ENCODE data around the gene MS4A10.

MS4A10 gene

GRCh38 chr11:60830478-60831142 lies 45.5 kb downstream of the MS4A10 start:
- DNase-seq: no peak

DNA sequence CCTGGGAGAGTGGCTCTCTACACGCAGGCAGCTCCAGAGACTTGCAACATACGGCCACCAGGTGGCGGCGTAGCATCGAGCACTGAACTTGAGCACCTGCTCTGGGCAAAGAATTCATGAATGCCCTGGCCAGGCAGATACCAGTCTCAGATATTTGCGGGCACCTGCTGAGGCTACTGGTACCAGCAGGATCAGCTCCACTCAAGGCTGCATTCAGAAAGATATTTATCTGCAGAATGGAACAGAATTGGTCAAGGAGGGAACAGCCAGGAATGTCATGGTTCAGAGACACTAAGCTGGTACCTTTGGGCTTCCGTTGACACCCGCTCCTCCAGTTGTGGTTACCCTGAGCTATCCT lies 46.0 kb downstream of the MS4A10 start:
- DNase-seq: peak; percentile 70

GRCh38 chr11:60831501-60832079 lies 46.5 kb downstream of the MS4A10 start:
- DNase-seq: no peak

DNA sequence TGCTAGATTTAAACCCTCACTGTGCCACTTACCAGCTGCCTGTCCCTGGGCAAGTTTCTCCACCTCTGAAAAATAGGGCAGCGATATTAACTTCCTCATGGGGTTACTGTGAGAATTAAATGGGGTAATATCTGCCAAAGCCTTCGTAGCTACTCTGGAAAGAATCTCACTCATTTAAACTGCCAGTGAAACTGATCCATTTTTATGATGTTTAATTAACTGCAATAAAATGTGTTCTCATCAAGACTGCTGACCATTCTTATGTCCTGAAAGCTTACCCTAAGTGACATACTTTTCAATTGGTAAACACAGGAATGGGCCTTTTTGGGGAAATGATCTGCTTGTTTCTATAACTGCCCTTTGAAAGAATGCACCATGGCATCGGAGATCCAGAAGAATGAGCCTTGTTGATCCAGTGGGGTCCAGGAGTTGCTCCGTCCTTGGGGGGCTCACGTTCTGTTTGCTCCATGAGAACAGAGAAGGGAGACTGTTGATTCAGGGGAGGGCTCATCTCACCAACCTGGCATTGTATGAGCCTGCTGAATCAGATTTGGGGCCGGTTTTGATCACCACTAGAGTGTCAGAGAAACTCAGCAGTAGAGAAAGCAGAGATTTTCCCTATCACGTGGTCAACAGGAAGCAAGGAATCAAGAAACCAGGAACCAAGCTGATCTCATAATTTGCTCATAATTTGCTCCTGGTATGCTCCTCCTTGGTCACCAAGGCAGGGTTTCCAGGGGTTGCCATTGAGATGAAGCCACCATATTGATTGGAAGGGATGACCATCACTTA lies 49.8 kb downstream of the MS4A10 start:
- no peak for DNase-seq

- no peak for DNase-seq
Observed at GRCh38 chr11:60835534-60835846, 50.4 kb downstream of the MS4A10 start.

- DNase-seq: no peak
Observed at GRCh38 chr11:60836866-60837515, 51.9 kb downstream of the MS4A10 start.

DNA sequence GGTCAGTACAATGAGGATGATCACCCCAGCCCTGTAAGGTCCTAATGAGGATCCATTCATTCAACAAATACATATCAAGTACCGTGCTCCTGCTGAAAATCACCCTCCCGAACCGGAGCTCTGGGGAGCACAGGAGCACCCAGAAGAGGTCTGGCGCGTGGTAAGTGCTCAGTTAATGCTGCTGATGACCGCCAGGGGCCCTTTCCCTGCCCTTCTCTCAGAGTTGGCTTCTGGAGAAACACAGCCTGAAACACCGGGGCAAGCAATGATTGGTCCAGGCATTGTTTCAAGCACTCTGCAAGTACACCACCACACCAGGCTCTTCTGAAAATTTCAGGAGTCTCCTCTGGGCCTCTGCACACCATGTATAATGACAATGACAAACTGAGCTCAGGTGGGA lies 53.0 kb downstream of the MS4A10 start:
- no peak for DNase-seq

DNA sequence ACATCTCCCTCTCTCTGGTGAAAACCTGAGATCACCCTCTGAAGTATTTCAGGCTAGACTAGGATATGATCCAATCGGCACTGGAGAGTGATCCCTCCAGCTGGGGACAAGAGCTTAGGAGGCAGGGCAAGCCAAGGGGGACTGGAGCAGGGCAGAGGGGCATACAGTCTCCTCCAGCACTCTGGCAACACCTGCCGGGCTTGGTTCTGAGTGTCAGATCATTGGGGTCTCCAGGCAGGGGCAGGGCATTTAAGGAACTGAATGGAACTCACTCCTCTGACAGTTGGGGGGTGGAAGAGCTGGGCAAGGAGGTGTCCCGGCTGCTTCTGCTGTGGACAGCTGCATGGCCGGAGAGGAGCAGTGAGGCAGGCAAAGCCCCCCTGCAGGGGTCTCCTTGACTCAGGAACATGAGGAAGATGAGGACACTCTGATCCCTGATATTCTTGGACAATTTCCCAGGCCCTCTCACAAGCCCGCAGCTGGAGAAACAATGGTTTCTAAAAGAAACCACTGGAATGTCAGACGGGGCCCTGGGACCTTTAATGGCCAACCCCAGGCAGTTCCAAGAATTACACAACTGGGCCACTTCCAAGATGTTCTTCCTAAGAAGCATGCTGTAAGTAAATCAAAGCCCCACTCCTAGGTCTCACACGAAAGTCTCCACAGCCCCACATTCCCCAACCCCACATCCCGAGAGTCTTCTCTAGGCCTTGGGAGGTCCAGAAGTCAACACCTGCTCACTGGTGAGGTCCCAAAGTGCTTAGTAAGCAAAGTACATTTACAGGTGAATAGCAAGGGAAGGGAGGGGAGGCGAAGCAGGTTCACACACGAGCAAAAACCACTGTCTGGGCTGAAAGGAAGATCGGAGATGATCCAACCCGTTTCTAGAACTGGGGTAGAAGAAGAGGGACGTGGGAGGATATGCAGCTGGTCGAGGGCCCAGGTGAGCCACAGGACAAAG lies 55.6 kb downstream of the MS4A10 start:
- DNase-seq: no peak

- DNase-seq: peak; percentile 97
Observed at GRCh38 chr11:60841797-60842667, 56.9 kb downstream of the MS4A10 start, which contains the start of gene CCDC86. Gene CCDC86 (plus strand): TSS chr11:60842113. CDS start chr11:60842125, 12 bp downstream.

DNA sequence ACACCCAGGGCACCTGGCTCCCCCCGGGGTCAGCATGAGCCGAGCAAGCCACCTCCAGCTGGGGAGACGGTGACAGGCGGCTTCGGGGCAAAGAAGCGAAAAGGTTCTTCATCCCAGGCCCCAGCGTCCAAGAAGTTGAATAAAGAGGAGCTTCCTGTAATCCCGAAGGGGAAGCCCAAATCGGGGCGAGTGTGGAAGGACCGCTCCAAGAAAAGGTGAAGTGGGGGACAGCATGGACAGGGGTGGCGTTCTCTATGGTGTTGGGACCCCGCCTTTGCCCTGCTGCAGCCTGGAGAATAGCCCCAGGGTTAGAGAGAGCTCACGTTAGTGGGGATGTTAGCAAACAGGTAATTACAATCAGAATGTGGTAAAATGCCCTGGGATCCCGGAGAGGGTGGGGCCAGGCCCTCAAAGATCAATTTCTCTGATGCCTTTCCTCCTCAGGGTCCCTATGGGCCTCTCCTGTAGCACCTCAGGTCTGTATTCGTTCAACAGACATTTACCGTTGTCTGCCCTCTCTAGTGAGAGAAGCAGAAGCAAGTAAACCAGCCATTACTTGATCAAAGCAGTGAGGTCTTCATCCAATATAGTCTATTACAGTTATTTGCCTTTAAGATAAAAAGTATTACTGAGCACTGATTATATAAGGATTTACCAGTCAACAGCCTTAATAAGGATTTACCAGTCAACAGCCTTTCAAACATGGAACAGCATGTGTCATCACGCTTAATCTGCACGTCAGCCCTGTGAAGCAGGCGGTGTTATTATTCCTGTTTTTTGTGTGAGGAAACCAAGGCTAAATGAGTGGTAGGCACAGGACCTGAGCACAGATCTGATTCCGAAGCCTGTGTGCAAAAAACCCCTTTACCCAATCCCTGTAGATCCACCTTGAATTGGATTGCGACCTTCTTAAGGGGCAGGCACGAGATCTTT lies 57.8 kb downstream of the MS4A10 start:
- no peak for DNase-seq

DNA sequence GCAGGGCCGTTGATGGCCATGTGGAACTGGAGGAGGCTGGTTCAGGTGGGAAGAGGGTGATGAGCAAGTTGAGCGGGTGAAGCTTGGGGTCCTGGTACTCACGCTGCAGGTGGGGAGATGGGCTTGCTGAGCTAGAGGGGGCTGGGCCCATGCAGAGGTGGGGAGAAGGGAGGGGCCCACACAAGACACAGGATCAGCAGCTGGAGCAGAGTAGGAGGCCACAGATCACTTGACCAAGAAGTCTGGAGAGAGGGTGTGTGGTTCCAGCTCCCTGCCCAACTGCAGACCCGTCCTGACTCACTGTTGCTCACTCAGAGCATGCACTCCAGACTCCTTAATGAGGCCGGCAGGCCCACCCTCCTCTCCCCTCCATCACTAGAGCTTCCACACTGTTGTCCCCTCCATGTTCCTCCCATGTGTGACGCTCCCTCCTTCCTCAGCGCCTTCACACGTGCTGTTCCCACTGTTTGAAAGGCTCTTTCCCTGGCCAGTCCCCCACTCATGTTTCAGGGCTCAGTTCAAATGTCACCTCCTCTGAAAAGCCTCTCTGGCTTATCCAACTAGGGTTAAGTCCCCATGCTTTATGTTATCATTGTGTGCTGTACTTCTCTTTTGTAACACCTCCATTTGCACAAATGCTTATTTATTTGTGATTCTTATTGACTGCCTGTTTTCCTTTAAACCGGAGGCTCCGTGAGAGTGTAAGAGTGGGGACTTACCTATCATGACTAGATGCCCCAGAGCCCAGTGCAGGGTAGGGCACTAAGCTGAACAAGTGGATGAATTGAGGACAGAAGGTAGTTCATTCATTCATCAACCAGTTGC lies 59.1 kb downstream of the MS4A10 start:
- no peak for DNase-seq

DNA sequence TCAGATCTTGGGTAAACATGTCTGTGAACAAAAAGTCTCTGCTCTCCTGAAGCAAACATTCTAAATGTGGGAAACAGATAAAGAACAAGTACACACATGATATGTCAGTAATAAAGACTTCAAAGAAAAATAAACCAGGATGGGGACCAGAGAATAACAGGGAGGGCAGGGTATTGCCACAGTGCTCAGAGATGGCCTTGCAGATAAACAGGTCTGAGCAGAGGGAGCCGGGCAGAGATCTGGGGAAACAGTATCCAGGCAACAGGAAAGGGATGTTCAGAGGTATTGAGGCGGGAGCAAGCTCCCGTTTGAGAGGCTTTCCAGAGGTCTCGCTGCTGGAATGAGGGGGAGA lies 59.7 kb downstream of the MS4A10 start:
- no peak for DNase-seq

DNA sequence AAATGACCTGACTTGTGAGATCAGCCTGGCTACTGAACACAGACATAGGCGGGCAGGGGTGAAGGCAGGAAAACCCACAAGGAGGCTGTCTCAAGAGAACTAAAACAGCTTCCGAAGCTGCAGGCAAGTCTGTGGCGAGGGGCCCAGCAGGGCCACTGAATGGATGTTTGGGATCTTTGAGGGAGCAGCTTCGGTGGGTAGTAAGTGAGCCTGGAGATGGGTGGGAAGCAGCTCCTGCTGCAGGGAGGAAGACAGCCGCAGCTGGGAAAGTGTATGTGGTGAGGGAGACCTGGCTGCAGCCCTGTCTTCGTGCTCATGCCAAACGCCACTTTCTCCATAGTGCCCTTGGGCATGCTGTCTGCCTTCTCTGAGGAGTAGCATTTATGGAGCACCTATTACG lies 60.2 kb downstream of the MS4A10 start:
- no peak for DNase-seq

- DNase-seq: no peak
Observed at GRCh38 chr11:60847281-60847680, 62.1 kb downstream of the MS4A10 start.

DNA sequence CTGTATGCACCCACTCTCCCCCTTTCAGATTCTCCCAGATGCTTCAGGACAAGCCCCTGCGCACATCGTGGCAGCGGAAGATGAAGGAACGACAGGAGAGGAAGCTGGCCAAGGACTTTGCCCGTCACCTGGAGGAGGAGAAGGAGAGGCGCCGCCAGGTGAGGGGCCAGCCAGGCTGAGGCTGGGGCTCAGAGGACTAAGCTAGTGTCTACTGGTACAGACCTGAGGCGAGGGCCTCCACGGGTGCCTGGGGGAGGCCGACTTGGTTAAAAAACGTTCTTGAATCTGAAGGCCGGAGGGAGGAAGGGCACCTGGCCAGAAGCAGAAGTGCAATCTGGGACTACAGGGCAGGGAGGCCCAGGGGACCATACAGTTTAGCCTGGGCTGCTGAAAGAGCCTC lies 62.8 kb downstream of the MS4A10 start:
- DNase-seq: no peak

DNA sequence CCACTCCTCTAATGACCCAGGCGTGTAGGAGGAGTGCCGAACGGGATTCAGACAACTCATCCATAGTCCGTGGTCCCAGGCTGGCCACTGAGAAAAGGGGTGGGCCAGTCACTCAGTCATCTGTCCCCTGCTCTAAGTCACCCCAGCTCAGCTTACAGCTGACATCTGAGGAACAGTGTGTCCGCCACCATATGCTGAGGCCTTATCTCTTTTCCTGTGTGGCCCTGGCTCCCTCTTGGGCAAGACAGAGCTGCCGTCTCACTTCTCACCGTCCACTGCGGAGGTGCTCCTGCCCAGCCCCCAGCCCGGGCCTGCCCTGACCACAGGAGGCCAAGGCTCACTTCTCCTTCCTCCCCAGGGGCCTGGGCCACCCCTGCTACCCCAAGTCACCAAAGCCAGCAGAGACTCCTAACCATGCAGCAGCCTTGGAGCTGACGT lies 63.6 kb downstream of the MS4A10 start:
- no peak for DNase-seq

- DNase-seq: no peak
Observed at GRCh38 chr11:60849641-60850520, 64.7 kb downstream of the MS4A10 start.

Data from effector CD8-positive, alpha-beta T cell (primary cell).